GM19395 (cell line): ENCODE data around the gene EWSR1.
A peak's percentile ranks its signal among the peaks of the same experiment; 100 is the strongest.
"Not testable (repeated sequence)": the region's sequence is repeated elsewhere in the genome, so short reads cannot be mapped to it uniquely, and the experiment has no call there.

ENCODE experiments used
- ATAC-seq: cut with Tn5 transposase; IDR thresholded peaks from one replicate; pipeline ENCODE4 v1.9.1; 2021; ENCODE audit warnings: mild to moderate bottlenecking, moderate library complexity; ENCODE audit not compliant: unreplicated experiment

Gene EWSR1, protein sequence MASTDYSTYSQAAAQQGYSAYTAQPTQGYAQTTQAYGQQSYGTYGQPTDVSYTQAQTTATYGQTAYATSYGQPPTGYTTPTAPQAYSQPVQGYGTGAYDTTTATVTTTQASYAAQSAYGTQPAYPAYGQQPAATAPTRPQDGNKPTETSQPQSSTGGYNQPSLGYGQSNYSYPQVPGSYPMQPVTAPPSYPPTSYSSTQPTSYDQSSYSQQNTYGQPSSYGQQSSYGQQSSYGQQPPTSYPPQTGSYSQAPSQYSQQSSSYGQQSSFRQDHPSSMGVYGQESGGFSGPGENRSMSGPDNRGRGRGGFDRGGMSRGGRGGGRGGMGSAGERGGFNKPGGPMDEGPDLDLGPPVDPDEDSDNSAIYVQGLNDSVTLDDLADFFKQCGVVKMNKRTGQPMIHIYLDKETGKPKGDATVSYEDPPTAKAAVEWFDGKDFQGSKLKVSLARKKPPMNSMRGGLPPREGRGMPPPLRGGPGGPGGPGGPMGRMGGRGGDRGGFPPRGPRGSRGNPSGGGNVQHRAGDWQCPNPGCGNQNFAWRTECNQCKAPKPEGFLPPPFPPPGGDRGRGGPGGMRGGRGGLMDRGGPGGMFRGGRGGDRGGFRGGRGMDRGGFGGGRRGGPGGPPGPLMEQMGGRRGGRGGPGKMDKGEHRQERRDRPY

GRCh38 chr22:29267858-29268510 is at the start of gene EWSR1, which contains the start of gene RHBDD3:
Gene EWSR1, plus strand, starts transcription at chr22:29268268. Its CDS starts 69 bp downstream, at chr22:29268337.
Gene RHBDD3, minus strand, starts transcription at chr22:29267981. Its CDS starts 2,355 bp downstream, at chr22:29265626.
- ATAC-seq = peak; percentile 73

DNA sequence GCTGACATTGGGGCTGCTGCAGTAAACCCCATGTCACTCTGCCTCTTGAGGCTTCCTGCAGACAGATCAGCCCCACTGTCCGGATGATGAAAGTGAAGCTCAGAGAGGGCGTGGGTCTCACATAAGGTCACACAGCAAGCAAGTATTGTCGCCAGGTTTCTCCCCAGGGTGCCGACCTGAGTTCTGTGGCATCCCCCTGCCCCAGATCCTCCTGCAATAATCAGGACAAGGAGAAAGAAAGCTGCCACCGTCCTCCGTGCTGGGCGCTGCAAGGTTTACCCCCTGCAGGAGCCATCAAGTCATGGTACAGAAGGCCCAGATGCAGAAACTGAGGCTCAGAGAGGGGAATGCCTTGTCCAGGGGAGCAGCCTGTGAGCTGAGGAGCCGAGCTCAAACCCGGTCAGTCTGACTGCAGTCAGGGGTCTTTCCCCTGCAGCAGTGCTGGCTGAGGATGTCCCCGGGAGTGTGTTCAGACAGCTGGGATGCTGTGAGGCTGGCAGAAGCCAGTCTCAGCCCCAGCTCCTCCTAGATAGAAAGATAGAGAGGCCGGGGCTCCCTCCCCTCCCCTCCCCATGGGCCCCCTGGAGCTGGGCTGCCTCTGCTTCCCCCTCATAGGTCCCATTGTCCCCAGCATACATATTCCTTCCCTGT is 49.2 kb upstream of the EWSR1 start:
- ATAC-seq = no peak

DNA sequence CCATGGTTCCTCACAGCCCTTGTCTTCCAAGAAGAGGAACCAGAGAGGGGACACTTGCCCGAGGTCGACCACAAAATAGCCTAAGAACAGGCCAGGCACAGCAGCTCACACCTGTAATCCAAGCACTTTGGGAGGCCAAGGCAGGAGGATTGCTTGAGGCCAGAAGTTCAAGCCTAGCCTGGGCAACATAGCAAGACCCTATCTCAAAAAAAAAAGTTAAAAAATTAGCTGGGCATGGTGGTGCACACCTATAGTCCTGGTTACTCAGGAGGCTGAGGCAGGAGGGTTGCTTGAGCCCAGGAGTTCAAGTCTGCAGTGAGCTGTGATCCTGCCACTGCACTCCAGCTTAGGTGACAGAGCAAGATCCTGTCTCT is 48.7 kb upstream of the EWSR1 start:
- not testable (repeated sequence) for ATAC-seq

- no peak for ATAC-seq
Measured at GRCh38 chr22:29219881-29220670, 48.0 kb upstream of the EWSR1 start.

- no peak for ATAC-seq
Measured at GRCh38 chr22:29224121-29224858, 43.8 kb upstream of the EWSR1 start.

GRCh38 chr22:29224859-29225410 is 43.1 kb upstream of the EWSR1 start:
- no peak for ATAC-seq

GRCh38 chr22:29225422-29226090 is 42.5 kb upstream of the EWSR1 start:
- ATAC-seq = no peak

- no peak for ATAC-seq
Measured at GRCh38 chr22:29226351-29226981, 41.6 kb upstream of the EWSR1 start.

DNA sequence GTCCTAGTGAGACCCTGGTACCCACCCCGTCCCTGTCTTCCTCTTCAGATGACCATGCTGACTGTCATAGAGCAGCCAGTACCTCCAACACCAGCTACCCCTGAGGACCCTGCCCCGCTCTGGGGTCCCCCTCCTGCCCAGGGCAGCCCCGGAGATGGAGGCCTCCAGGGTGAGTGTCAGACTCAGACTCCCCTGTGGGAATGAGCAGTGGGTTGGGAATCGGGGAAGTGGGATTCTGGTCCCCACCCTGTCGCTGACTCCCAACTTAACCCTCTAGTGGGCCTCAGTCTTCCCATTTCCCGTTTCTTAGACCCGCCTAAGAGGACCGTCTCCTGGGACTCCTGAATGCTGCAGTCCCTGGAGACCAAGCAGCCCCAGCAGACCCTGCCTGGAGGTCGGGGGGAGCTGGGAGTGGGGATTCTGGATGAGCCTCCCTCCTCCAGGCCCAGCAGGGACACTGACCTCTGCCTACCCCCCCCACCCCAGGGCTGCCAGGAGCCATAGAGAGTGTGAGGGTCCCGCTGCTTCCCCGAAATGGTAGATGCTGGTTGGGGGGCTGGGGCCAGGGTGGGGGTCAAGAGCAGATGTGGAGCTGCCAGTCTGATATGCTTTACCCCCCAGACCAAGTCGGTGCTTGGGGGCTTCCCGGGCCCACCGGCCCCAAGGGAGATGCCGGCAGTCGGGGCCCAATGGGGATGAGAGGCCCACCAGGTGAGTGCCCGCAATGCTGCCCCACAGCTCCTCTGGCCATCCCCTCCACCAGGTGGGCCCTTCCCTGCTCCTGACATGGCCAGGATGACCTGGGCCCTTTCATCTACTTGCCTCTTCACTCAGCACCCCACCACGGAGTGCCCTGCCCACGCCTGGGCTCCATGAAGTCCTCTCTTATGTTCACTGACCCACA is 36.8 kb upstream of the EWSR1 start:
- no peak for ATAC-seq

- ATAC-seq = no peak
Measured at GRCh38 chr22:29231971-29232959, 35.8 kb upstream of the EWSR1 start.

DNA sequence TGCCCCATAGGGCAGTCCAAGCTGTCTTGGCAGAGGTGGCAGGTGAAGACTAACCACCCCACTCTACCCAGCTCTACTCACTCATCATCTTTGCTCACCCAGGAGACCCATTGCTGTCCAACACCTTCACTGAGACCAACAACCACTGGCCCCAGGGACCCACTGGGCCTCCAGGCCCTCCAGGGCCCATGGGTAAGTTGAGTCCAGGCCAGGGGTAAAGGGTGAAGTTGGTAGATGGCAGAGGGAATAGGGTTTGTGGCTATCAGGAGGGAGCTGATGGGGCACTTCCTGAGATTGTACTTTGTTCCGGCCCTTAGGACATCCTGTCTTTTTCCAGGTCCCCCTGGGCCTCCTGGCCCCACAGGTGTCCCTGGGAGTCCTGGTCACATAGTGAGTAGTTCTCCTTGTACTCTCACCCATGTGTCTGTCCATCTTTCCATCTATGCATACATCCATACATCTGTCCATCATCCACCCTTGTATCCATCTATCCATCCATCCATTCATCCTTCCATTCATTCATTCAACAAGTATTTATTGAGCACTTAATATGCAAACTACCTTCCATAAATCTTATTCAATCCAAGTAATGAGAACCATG is 34.7 kb upstream of the EWSR1 start:
- ATAC-seq = no peak

- ATAC-seq = not testable (repeated sequence)
Measured at GRCh38 chr22:29240481-29240880, 27.6 kb upstream of the EWSR1 start.

GRCh38 chr22:29243874-29244446 is 24.1 kb upstream of the EWSR1 start:
- no peak for ATAC-seq

GRCh38 chr22:29244785-29245625 is 23.1 kb upstream of the EWSR1 start:
- no peak for ATAC-seq
